WI38 (cell line): ENCODE measurements around the gene COL17A1.

Experiments used
- H3K4me3 ChIP-seq: 2 replicates; pipeline ENCODE4 v1.5.1; 2011; ENCODE audit warnings: low read depth, mild to moderate bottlenecking, control low read depth, low read length
- TF ChIP-seq, protein P1 (sequence below): IDR thresholded peaks from 2 replicates; pipeline ENCODE4 v1.5.1; 2012; ENCODE audit warnings: low read depth, mild to moderate bottlenecking, control low read depth, low read length

Gene COL17A1

DNA sequence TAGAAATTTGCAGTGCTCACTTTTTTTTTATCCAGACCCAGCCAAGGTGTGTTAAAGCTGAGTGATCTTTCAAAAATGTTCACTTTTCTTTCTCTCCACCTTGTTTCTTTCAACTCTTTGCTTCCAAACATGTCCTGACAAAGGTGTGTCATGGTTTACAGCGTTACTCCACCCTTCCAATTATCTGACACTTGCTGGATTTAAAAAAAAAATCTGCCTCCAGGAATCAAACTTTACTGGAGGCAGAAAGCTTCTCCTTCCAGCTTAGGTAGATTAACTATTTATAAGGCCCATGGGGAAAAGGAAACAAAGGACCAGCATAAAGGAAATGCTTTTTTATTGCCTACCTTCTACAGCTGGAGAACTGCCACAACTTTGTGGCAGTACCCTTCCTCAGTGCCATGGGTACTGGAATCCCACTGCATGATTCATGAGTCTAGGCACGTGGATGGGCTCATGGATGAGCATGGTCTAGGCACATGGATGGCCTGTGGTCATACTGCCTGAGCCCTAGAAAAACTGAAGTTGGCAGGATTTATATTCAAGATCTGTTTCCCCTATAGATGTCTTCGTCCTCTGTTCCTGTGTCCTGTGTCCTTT lies at the start of gene COL17A1:
Gene COL17A1 (minus strand): TSS at position 80 of the 600 bp plus-strand sequence. CDS start 5,207 bp downstream, outside the sequence.
- TF ChIP-seq, protein P1, sequence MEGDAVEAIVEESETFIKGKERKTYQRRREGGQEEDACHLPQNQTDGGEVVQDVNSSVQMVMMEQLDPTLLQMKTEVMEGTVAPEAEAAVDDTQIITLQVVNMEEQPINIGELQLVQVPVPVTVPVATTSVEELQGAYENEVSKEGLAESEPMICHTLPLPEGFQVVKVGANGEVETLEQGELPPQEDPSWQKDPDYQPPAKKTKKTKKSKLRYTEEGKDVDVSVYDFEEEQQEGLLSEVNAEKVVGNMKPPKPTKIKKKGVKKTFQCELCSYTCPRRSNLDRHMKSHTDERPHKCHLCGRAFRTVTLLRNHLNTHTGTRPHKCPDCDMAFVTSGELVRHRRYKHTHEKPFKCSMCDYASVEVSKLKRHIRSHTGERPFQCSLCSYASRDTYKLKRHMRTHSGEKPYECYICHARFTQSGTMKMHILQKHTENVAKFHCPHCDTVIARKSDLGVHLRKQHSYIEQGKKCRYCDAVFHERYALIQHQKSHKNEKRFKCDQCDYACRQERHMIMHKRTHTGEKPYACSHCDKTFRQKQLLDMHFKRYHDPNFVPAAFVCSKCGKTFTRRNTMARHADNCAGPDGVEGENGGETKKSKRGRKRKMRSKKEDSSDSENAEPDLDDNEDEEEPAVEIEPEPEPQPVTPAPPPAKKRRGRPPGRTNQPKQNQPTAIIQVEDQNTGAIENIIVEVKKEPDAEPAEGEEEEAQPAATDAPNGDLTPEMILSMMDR = no peak
- H3K4me3 ChIP-seq = no peak within 1 kb of the TSS

DNA sequence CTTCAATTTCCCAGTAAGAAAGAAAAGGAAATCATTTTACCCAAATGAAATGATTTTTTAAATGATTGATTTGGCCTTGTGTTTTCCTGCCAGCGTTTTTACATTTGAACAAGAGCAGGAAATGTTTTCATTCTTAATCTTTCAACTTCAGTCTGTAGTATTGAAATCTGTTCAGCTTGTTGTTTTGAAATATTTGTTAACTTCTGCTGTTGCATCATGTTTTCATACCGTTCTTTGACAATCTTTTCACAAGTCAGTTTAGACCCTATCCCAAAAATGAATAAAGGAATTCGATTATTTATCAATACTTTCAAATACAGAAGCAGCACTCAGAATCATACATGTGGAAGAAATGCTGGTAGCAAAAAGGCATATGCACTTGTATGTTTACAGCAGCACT lies 44.4 kb upstream of the COL17A1 start:
- no peak overlapping the region for H3K4me3 ChIP-seq
- TF ChIP-seq, protein P1 = no peak

DNA sequence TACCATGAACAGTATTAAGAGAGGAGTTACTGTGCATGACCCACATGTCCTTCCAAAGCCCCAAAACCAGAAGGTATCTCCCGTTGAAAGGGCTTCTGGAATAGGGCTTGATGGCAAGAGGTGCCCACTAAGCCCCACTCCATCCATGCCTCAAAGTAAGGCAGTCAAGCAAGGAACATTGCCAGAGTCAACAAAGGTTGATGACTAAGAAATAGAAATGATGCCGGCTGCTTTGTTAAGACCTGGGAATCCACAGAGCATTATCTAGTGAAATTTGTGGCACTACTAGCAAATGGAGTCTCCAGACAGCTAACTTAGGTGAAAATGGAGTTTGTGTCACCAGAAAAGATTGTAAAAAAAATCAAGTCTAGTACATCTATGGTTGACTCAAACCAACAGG lies 42.5 kb upstream of the COL17A1 start:
- TF ChIP-seq, protein P1 = no peak

DNA sequence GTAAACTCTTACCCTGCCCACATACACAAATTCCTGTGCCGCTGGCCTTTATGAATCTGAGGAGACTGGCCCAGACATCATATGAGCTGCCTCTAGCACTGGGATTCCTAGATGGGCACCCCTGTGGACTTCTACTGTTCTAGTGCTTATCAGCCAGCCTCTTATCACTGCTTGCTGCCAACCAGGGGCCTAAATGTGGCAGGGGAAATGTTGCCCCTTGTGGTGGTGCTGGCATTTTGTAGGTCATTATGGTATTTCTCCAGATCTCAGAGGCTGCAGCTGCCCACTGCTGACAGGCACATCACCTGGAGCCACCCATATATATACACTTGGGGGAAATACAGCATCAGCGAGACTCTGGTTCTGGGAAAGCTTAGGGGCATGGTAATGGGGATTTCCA lies 41.7 kb upstream of the COL17A1 start:
- no peak overlapping the region for H3K4me3 ChIP-seq
- TF ChIP-seq, protein P1 = 0 out of 2 replicates have a peak, but pooled peaks have one; percentile 15

More for the DNA sequence above, 42.5 kb upstream of the COL17A1 start:
- no peak overlapping the region for H3K4me3 ChIP-seq

DNA sequence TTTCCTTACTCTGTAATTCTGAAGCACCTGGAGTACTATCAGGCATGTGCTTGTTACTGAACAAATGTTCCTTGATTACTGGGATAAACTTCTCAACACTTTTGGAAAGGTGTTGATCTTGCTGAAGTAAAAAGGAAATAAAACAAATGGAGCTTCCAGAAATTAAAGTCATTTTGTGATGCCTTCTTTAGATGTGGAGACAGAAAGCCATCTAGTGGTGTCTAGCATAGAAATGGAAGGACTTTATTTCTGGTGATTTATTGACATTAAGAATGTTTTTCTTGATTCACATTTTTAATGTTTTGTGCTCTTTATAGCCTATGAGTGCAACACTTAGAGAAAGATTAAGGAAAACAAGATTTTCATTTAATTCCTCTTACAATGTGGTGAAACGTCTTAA lies 37.7 kb upstream of the COL17A1 start:
- H3K4me3 ChIP-seq = no peak overlapping the region
- TF ChIP-seq, protein P1 = no peak; the same call in 1 of the 2 replicates

DNA sequence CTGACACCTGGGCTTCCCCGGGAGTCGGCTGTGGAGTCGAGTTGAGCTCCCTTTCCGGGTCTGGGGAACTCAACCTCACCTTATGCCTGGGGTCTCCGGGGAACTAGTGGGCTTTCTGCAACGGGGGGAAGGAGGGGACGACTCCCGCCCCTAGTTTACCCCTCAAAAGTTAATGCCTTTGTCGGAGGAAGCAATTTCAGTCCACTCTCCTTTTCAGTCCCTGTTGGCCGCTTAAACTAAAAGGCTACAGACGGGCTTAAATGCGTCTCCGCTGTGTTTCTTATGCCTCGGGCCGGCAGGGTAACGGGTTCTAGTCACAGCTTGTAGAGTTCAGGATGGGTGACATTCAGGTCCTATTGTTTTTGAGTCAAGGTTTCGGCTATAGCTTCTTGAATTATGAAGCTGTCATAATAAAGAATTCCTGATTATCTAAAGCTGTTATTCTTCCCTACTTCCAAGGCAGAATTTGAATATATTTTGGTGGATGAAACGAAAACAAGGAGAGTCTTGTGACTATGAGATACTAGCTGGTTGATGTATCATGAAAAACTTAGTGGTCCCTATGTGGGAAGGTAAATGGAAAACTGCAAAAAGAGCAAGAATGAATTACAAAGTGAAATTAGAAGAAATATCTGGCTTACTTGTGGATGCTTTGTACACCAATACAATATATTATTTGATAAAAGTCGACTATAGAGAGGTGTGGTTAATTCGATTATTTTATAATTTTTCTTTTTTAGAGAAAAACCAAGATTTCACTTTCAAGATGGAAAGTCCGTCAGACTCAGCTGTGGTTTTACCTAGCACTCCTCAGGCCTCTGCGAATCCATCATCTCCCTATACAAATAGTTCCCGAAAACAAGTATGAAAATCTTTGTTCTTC lies 36.8 kb upstream of the COL17A1 start:
- TF ChIP-seq, protein P1 = no peak
- peak overlapping the region; percentile 96 for H3K4me3 ChIP-seq
